NB4 (cell line): ENCODE results near the gene APC2.

Experiments used
- MYC ChIP-seq: IDR thresholded peaks from 2 replicates; pipeline ENCODE4 v1.6.1; 2011; ENCODE audit warnings: low read depth, low read length
- POLR2A ChIP-seq: IDR thresholded peaks from 2 replicates; pipeline ENCODE4 v1.6.1; 2011; ENCODE audit warnings: mild to moderate bottlenecking; ENCODE audit not compliant: insufficient read length; ENCODE audit errors: extremely low read depth

GRCh38 chr19:1430246-1430645 is 19.7 kb upstream of the APC2 start:
- TF ChIP-seq POLR2A (no peak), MYC (no peak)
